Stomach (tissue), 9 donors: ENCODE results near the gene BTBD19. TPM values are rescaled to one million over a fixed set of nuclear protein-coding genes. Genes with fewer than 3 reads are reported as not detected.
A peak's percentile ranks its signal among the peaks of the same experiment; 100 is the strongest.

Experiments used
- DNase-seq, 2 donors: peaks; one replicate each; pipeline versions ENCODE4 v3.0.0 to v3.0.0-alpha.2; 2013 to 2019
- H3K27ac ChIP-seq, 5 donors: fragments of 200-600 bp in 4 of 5; sonication (generic) in 4 of 5; one replicate each; pipeline ENCODE4 v1.5.1; 2013 to 2019; ENCODE audit warnings: mild to moderate bottlenecking in 1 of 5, moderate library complexity in 1 of 5
- H3K27me3 ChIP-seq, 3 donors: fragments of 200-600 bp; sonication (generic); one replicate each; pipeline ENCODE4 v1.5.1; 2017 to 2019; ENCODE audit warnings: mixed run types in 1 of 3
- H3K36me3 ChIP-seq, 4 donors: fragments of 200-600 bp; sonication (generic); 1 replicate in 3 of 4; 2 replicates in 1 of 4; pipeline ENCODE4 v1.5.1; 2016 to 2019
- H3K4me1 ChIP-seq, 4 donors: fragments of 200-600 bp; sonication (generic); one replicate each; pipeline ENCODE4 v1.5.1; 2016 to 2019
- H3K4me3 ChIP-seq, 4 donors: fragments of 200-600 bp; sonication (generic) in 3 of 4; one replicate each; pipeline ENCODE4 v1.5.1; 2016 to 2019; ENCODE audit warnings: mild to moderate bottlenecking in 1 of 4
- H3K9me3 ChIP-seq, 4 donors: fragments of 200-600 bp; sonication (generic); one replicate each; pipeline ENCODE4 v1.5.1; 2016 to 2019
- EP300 ChIP-seq: sonication (generic); formaldehyde crosslinking; IDR thresholded peaks from one replicate; pipeline ENCODE4 v1.6.1; 2017; ENCODE audit warnings: antibody characterized with exemption
- POLR2A ChIP-seq, 4 donors: fragments of 450-650 bp; IDR thresholded peaks; one replicate each; pipeline ENCODE4 v1.6.1; 2016; ENCODE audit warnings: antibody characterized with exemption in 4 of 4, control low read depth in 2 of 4, mild to moderate bottlenecking in 1 of 4, moderate library complexity in 1 of 4
- POLR2AphosphoS5 ChIP-seq, 3 donors: sonication (generic); formaldehyde crosslinking; IDR thresholded peaks; one replicate each; pipeline ENCODE4 v1.6.1; 2016; ENCODE audit warnings: antibody characterized with exemption in 3 of 3
- WGBS, 5 donors: extraction: QIAGEN DNeasy Blood & Tissue Kit in 3 of 5; methylation state at CpG; one replicate each; pipeline versions ENCODE4 v1.1.5 to v1.1.7; 2013 to 2018; 5-methylcytosine and 5-hydroxymethylcytosine counted together
- intact Hi-C: fragments of 100-400 bp; cut with DNase I; formaldehyde crosslinking; loops from one replicate; pipeline ENCODE4 v1.15.1; 2023; ENCODE audit warnings: low total_unique reads
- polyA plus RNA-seq, 3 donors: library from polyadenylated mRNA; stranded (reverse); fragments of 200-250 nt; gene quantifications; one replicate each; pipeline ENCODE4 v1.2.3, GENCODE V29; 2013
- total RNA-seq, 5 donors: library from RNA; depleted of rRNA; stranded (reverse); fragments of >200 nt; gene quantifications; one replicate each; pipeline versions ENCODE4 v1.1.0 to v1.2.3, GENCODE V29; 2014 to 2016
- TF ChIP-seq, protein P1 (sequence below), 7 experiments: fragments of 450-650 bp in 4 of 7; fragments of 200-600 bp in 3 of 7; sonication (generic) in 3 of 7; IDR thresholded peaks; one replicate each; pipeline ENCODE4 v1.5.1; 2016 to 2019; ENCODE audit warnings: antibody characterized with exemption in 7 of 7, control low read depth in 2 of 7, mild to moderate bottlenecking in 1 of 7
- donor health status: healthy with polysubstance abuse.
- donor health status: Bipolar disorder and iron deficiency.
- donor health status: healthy.

The BTBD19 gene
- total and polyA plus RNA-seq, 8 donors, result 0.89 to 4.1 (median 2.9) TPM; not detected in 2

DNA sequence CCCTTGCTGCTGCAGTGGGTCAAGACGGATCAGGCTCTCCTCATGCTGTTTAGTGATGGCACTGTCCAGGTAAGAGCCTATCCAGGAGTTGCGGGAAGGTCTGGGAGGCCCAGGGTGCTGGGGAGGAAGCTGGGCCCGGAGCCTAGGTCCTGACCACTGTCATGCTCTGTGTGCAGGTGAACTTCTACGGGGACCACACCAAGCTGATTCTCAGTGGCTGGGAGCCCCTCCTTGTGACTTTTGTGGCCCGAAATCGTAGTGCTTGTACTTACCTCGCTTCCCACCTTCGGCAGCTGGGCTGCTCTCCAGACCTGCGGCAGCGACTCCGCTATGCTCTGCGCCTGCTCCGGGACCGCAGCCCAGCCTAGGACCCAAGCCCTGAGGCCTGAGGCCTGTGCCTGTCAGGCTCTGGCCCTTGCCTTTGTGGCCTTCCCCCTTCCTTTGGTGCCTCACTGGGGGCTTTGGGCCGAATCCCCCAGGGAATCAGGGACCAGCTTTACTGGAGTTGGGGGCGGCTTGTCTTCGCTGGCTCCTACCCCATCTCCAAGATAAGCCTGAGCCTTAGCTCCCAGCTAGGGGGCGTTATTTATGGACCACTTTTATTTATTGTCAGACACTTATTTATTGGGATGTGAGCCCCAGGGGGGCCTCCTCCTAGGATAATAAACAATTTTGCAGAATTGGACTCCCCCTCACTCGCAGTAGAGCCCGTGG is 2.9 kb upstream of the BTBD19 start:
- H3K4me1 ChIP-seq, result peaks cover 62 to 96% (median 75%) of the 10 kb centered on the region in 4 donors
- intact Hi-C loops, result no loop called here

DNA sequence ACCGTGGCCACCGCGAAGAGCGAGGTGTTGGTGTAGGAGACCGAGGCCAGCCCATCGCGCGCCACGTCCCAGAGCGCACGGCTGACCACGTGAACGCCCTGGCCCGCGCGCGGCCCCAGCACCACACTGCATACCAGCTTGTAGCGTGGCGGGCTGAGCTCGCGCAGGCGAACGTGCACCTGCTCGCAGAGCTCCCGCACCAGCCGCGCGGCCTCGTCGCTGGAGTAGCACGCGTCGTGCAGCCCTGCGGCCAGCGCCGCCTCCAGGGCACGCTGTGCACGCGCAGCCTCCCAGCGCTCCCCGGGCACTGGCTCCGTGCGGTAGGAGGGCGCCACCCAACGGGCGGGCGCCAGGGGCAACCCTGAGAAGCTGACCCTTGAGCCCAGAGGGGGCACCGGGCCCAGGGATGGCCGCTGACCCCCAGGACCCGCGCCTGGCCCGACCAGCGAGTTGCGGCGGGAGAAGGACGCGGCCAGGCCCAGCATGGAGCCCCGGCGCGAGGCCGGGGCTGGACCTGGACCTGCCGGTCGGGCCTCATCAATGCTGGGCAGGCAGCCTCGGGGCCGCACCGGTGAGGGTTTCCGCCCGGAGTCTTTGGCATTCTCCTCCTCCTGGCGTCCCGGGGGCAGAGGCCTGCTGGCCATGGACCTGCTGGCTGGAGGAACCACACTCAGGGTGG is 2.2 kb upstream of the BTBD19 start:
- intact Hi-C loops, result no loop called here
- H3K27me3 ChIP-seq, result no peaks in the 10 kb centered on the region
- 92 to 97% (median 93%) methylated on average over 17 to 70 of the region's 70 CpGs for whole genome bisulfite sequencing, 5 donors
- peak in 1 of 2 donors; percentile 17 for DNase-seq
- peaks cover 28 to 47% (median 43%) of the 10 kb centered on the region in 4 donors for H3K36me3 ChIP-seq
- peak overlapping the region in 2 of 4 donors; percentile 9 to 20 for H3K4me3 ChIP-seq
- TF ChIP-seq POLR2AphosphoS5 (IDR thresholded peaks at IDR 0.05), result no peak
- no peak for TF ChIP-seq EP300
- TF ChIP-seq, protein P1, sequence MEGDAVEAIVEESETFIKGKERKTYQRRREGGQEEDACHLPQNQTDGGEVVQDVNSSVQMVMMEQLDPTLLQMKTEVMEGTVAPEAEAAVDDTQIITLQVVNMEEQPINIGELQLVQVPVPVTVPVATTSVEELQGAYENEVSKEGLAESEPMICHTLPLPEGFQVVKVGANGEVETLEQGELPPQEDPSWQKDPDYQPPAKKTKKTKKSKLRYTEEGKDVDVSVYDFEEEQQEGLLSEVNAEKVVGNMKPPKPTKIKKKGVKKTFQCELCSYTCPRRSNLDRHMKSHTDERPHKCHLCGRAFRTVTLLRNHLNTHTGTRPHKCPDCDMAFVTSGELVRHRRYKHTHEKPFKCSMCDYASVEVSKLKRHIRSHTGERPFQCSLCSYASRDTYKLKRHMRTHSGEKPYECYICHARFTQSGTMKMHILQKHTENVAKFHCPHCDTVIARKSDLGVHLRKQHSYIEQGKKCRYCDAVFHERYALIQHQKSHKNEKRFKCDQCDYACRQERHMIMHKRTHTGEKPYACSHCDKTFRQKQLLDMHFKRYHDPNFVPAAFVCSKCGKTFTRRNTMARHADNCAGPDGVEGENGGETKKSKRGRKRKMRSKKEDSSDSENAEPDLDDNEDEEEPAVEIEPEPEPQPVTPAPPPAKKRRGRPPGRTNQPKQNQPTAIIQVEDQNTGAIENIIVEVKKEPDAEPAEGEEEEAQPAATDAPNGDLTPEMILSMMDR (IDR thresholded peaks at IDR 0.05), result no peak
- TF ChIP-seq POLR2A (IDR thresholded peaks at IDR 0.05), result no peak
- H3K4me1 ChIP-seq, result peaks cover 63 to 98% (median 75%) of the 10 kb centered on the region in 4 donors
- no peaks in the 10 kb centered on the region for H3K9me3 ChIP-seq
- peak overlapping the region; percentile 83 to 99 (median 97) for H3K27ac ChIP-seq

More for the DNA sequence above, 2.9 kb upstream of the BTBD19 start:
- DNase-seq, result no peak
- TF ChIP-seq EP300 (no peak), POLR2A (IDR thresholded peaks at IDR 0.05) (no peak), POLR2AphosphoS5 (IDR thresholded peaks at IDR 0.05) (no peak)
- TF ChIP-seq, protein P1 (IDR thresholded peaks at IDR 0.05), result no peak
- Histone ChIP-seq H3K27me3 (no peaks in the 10 kb centered on the region), H3K9me3 (no peaks in the 10 kb centered on the region), H3K4me3 (no peak overlapping the region), H3K36me3 (peaks cover 28 to 47% (median 43%) of the 10 kb centered on the region in 4 donors), H3K27ac (peak overlapping the region in 3 of 5 donors; percentile 93 to 99 (median 97))
- WGBS, 5 donors, result 91 to 94% (median 93%) methylated on average over 17 to 20 of the region's 20 CpGs

DNA sequence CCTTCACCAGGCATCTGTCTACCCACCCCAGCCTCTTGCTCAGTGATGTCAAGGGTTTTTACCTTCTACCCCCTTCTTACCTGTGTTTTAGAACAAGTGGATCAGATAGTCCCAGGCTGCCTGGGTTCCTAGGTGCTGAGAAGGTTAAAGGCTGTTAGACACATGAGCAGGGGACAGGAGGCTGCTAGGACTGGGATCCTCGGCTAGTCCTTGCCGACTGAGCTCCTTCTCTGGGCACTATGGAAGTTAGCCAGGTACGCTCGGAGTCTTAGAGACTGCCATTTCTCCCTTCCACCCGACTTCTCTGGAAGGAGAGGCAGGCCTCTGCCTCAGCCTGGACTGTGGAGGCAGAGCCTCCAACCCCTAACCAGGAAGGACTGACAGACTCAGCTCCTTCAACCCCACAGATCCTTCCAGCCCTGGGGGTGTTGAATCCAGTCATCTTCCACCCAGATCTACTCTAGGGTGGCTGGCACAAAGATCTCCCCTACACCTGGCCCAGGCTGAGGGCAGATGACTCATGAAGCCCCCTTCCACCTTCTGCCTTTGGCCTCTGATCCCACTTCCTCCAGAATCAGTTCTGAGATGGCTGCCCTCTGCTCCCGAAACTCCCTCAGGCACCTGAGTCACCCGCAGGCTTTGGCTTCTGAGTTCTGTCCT is 1.5 kb upstream of the BTBD19 start, which contains the start of gene DYNLT4:
Gene DYNLT4, minus strand, starts transcription at position 648 of the 660 bp plus-strand sequence. CDS start 683 bp downstream, outside the sequence.
- Histone ChIP-seq H3K4me3 (peak within 1 kb of the TSS; percentile 14 to 35 (median 19)), H3K27me3 (no peaks in the 10 kb centered on the region), H3K36me3 (peaks cover 28 to 47% (median 43%) of the 10 kb centered on the region in 4 donors), H3K27ac (peak within 1 kb of the TSS; percentile 83 to 99 (median 97)), H3K9me3 (no peaks in the 10 kb centered on the region), H3K4me1 (peaks cover 59 to 98% (median 72%) of the 10 kb centered on the region in 4 donors)
- intact Hi-C loops, result no loop called here
- TF ChIP-seq, protein P1 (IDR thresholded peaks at IDR 0.05), result no peak
- TF ChIP-seq POLR2A (IDR thresholded peaks at IDR 0.05) (peak in 1 of 4 donors; percentile 27), EP300 (no peak)
- no peak for DNase-seq
- WGBS, 5 donors, result 38 to 49% (median 39%) methylated on average over 5 to 7 of the region's 7 CpGs
